ENCODE results near the gene CDH26.
A peak's percentile ranks its signal among the peaks of the same experiment; 100 is the strongest.

Gene CDH26

GRCh38 chr20:60053125-60053817, 95.0 kb downstream of the CDH26 start:
- no peak for TF ChIP-seq CTCF (IDR thresholded peaks at IDR 0.05; ENCODE audit: low read depth, low read length, missing control alignments)
- no peak overlapping the region for H3K4me3 ChIP-seq (ENCODE audit: low read depth, low read length)
- no peak for DNase-seq (ENCODE audit: low read depth)

GRCh38 chr20:60053818-60054190, 95.6 kb downstream of the CDH26 start:
- DNase-seq (ENCODE audit: low read depth): no peak
- no peak for TF ChIP-seq CTCF (IDR thresholded peaks at IDR 0.05; ENCODE audit: low read depth, low read length, missing control alignments)
- H3K4me3 ChIP-seq (ENCODE audit: low read depth, low read length): no peak overlapping the region

- DNase-seq (ENCODE audit: low read depth): no peak
- TF ChIP-seq CTCF (IDR thresholded peaks at IDR 0.05; ENCODE audit: low read depth, low read length, missing control alignments): no peak
- H3K4me3 ChIP-seq (ENCODE audit: low read depth, low read length): no peak overlapping the region
These were observed 96.8 kb downstream of the CDH26 start for GRCh38 chr20:60054716-60055634.

- DNase-seq (ENCODE audit: low read depth): no peak
- H3K4me3 ChIP-seq (ENCODE audit: low read depth, low read length): peak overlapping the region; percentile 28
- TF ChIP-seq CTCF (IDR thresholded peaks at IDR 0.05; ENCODE audit: low read depth, low read length, missing control alignments): no peak
These were observed 97.5 kb downstream of the CDH26 start for GRCh38 chr20:60055740-60056139.

- no peak for DNase-seq (ENCODE audit: low read depth)
- no peak for TF ChIP-seq CTCF (IDR thresholded peaks at IDR 0.05; ENCODE audit: low read depth, low read length, missing control alignments)
- no peak overlapping the region; the same call in 1 of the 2 replicates for H3K4me3 ChIP-seq (ENCODE audit: low read depth, low read length)
These were observed 98.3 kb downstream of the CDH26 start for GRCh38 chr20:60056407-60057122.

GRCh38 chr20:60057123-60057865, 99.1 kb downstream of the CDH26 start:
- DNase-seq (ENCODE audit: low read depth): peak; percentile 36
- H3K4me3 ChIP-seq (ENCODE audit: low read depth, low read length): no peak overlapping the region
- TF ChIP-seq CTCF (IDR thresholded peaks at IDR 0.05; ENCODE audit: low read depth, low read length, missing control alignments): peak; percentile 82

Data from GM12864 (cell line).